ENCODE data around the gene RELN.
A peak's percentile ranks its signal among the peaks of the same experiment; 100 is the strongest.

Gene RELN

GRCh38 chr7:103764901-103765300 is 224.6 kb downstream of the RELN start:
- Histone ChIP-seq H4K8ac (ENCODE audit: low read depth, low read length) (no peak overlapping the region), H2BK12ac (ENCODE audit: low read length) (no peak overlapping the region), H3K9ac (ENCODE audit: low read length) (no peak overlapping the region), H3K18ac (ENCODE audit: low read length) (no peak overlapping the region), H3K23ac (ENCODE audit: low read length) (no peak overlapping the region), H3K9me3 (ENCODE audit: insufficient read depth, low read depth, low read length) (no peaks in the 10 kb centered on the region), H3K27ac (ENCODE audit: low read depth, low read length) (no peak overlapping the region), H3K27me3 (ENCODE audit: insufficient read depth, low read length) (no peaks in the 10 kb centered on the region), H3K4me3 (ENCODE audit: low read depth, low read length) (no peak overlapping the region), H2AFZ (ENCODE audit: insufficient read depth, low read length, poor library complexity) (no peak overlapping the region), H4K12ac (ENCODE audit: low read depth, low read length) (no peak overlapping the region), H2AK5ac (ENCODE audit: low read length) (no peak overlapping the region), H3K79me1 (ENCODE audit: low read length) (no peaks in the 10 kb centered on the region), H4K91ac (ENCODE audit: low read depth, low read length) (no peak overlapping the region), H3K4me2 (ENCODE audit: low read length) (no peak overlapping the region), H3K4me1 (ENCODE audit: control insufficient read depth in 1 of 2, insufficient read depth in 2 of 2, low read length in 2 of 2) (peaks cover 2 to 3% of the 10 kb centered on the region in 2 experiments), H3K79me2 (ENCODE audit: control insufficient read depth, insufficient read depth, low read length, poor library complexity) (no peaks in the 10 kb centered on the region), H3K4ac (ENCODE audit: low read depth, low read length) (no peak overlapping the region), H3K36me3 (ENCODE audit: control insufficient read depth in 1 of 2, insufficient read depth in 2 of 2, low read length in 2 of 2) (no peaks in the 10 kb centered on the region), H2BK5ac (ENCODE audit: low read depth, low read length, poor library complexity) (no peak overlapping the region), H2BK120ac (ENCODE audit: insufficient read depth, low read length, poor library complexity) (no peak overlapping the region), H3K14ac (ENCODE audit: low read length) (no peak overlapping the region)
- no CpG with 5 or more reads among the region's 8 CpGs for WGBS (ENCODE audit: extremely low coverage, insufficient coverage, insufficient read length)
- DNase-seq, result no peak

- no CpG with 5 or more reads among the region's 1 CpG for WGBS (ENCODE audit: extremely low coverage, insufficient coverage, insufficient read length)
- no peak overlapping the region for H3K18ac ChIP-seq (ENCODE audit: low read length)
- H3K4me3 ChIP-seq (ENCODE audit: low read depth, low read length), result no peak overlapping the region
- H4K8ac ChIP-seq (ENCODE audit: low read depth, low read length), result no peak overlapping the region
- no peak overlapping the region for H2AFZ ChIP-seq (ENCODE audit: insufficient read depth, low read length, poor library complexity)
- H4K12ac ChIP-seq (ENCODE audit: low read depth, low read length), result no peak overlapping the region
- peaks cover 2 to 3% of the 10 kb centered on the region in 2 experiments for H3K4me1 ChIP-seq (ENCODE audit: control insufficient read depth in 1 of 2, insufficient read depth in 2 of 2, low read length in 2 of 2)
- no peak overlapping the region for H3K27ac ChIP-seq (ENCODE audit: low read depth, low read length)
- no peak overlapping the region for H2BK5ac ChIP-seq (ENCODE audit: low read depth, low read length, poor library complexity)
- H3K4me2 ChIP-seq (ENCODE audit: low read length), result no peak overlapping the region
- no peak overlapping the region for H3K23ac ChIP-seq (ENCODE audit: low read length)
- H3K4ac ChIP-seq (ENCODE audit: low read depth, low read length), result no peak overlapping the region
- H3K14ac ChIP-seq (ENCODE audit: low read length), result no peak overlapping the region
- H3K79me1 ChIP-seq (ENCODE audit: low read length), result no peaks in the 10 kb centered on the region
- H2AK5ac ChIP-seq (ENCODE audit: low read length), result no peak overlapping the region
- H4K91ac ChIP-seq (ENCODE audit: low read depth, low read length), result no peak overlapping the region
- H3K27me3 ChIP-seq (ENCODE audit: insufficient read depth, low read length), result no peaks in the 10 kb centered on the region
- no peak overlapping the region for H2BK12ac ChIP-seq (ENCODE audit: low read length)
- H3K9ac ChIP-seq (ENCODE audit: low read length), result no peak overlapping the region
- no peaks in the 10 kb centered on the region for H3K79me2 ChIP-seq (ENCODE audit: control insufficient read depth, insufficient read depth, low read length, poor library complexity)
- DNase-seq, result no peak
- no peaks in the 10 kb centered on the region for H3K36me3 ChIP-seq (ENCODE audit: control insufficient read depth in 1 of 2, insufficient read depth in 2 of 2, low read length in 2 of 2)
- no peaks in the 10 kb centered on the region for H3K9me3 ChIP-seq (ENCODE audit: insufficient read depth, low read depth, low read length)
- H2BK120ac ChIP-seq (ENCODE audit: insufficient read depth, low read length, poor library complexity), result no peak overlapping the region
Observed at GRCh38 chr7:103762877-103763276, 226.6 kb downstream of the RELN start.

GRCh38 chr7:103762065-103762760 is 227.2 kb downstream of the RELN start:
- no CpG with 5 or more reads among the region's 3 CpGs for WGBS (ENCODE audit: extremely low coverage, insufficient coverage, insufficient read length)
- H3K4me3 ChIP-seq (ENCODE audit: low read depth, low read length), result no peak overlapping the region
- no peak overlapping the region for H3K4me2 ChIP-seq (ENCODE audit: low read length)
- no peak overlapping the region for H3K4ac ChIP-seq (ENCODE audit: low read depth, low read length)
- no peak overlapping the region for H4K8ac ChIP-seq (ENCODE audit: low read depth, low read length)
- peak overlapping the region; percentile 13 for H4K91ac ChIP-seq (ENCODE audit: low read depth, low read length)
- H3K79me1 ChIP-seq (ENCODE audit: low read length), result no peaks in the 10 kb centered on the region
- H4K12ac ChIP-seq (ENCODE audit: low read depth, low read length), result no peak overlapping the region
- H3K4me1 ChIP-seq (ENCODE audit: control insufficient read depth in 1 of 2, insufficient read depth in 2 of 2, low read length in 2 of 2), result peaks cover 2 to 3% of the 10 kb centered on the region in 2 experiments
- H3K9ac ChIP-seq (ENCODE audit: low read length), result no peak overlapping the region
- H2AFZ ChIP-seq (ENCODE audit: insufficient read depth, low read length, poor library complexity), result no peak overlapping the region
- H2BK5ac ChIP-seq (ENCODE audit: low read depth, low read length, poor library complexity), result no peak overlapping the region
- H3K79me2 ChIP-seq (ENCODE audit: control insufficient read depth, insufficient read depth, low read length, poor library complexity), result no peaks in the 10 kb centered on the region
- DNase-seq, result no peak
- no peak overlapping the region for H3K18ac ChIP-seq (ENCODE audit: low read length)
- H2BK120ac ChIP-seq (ENCODE audit: insufficient read depth, low read length, poor library complexity), result no peak overlapping the region
- H3K36me3 ChIP-seq (ENCODE audit: control insufficient read depth in 1 of 2, insufficient read depth in 2 of 2, low read length in 2 of 2), result no peaks in the 10 kb centered on the region
- no peak overlapping the region for H3K14ac ChIP-seq (ENCODE audit: low read length)
- H3K9me3 ChIP-seq (ENCODE audit: insufficient read depth, low read depth, low read length), result no peaks in the 10 kb centered on the region
- H3K23ac ChIP-seq (ENCODE audit: low read length), result no peak overlapping the region
- H3K27ac ChIP-seq (ENCODE audit: low read depth, low read length), result no peak overlapping the region
- peak overlapping the region; percentile 42 for H2BK12ac ChIP-seq (ENCODE audit: low read length)
- no peaks in the 10 kb centered on the region for H3K27me3 ChIP-seq (ENCODE audit: insufficient read depth, low read length)
- H2AK5ac ChIP-seq (ENCODE audit: low read length), result no peak overlapping the region

- Histone ChIP-seq H3K36me3 (ENCODE audit: control insufficient read depth in 1 of 2, insufficient read depth in 2 of 2, low read length in 2 of 2) (no peaks in the 10 kb centered on the region), H2BK12ac (ENCODE audit: low read length) (no peak overlapping the region), H4K91ac (ENCODE audit: low read depth, low read length) (no peak overlapping the region), H3K9me3 (ENCODE audit: insufficient read depth, low read depth, low read length) (no peaks in the 10 kb centered on the region), H2AFZ (ENCODE audit: insufficient read depth, low read length, poor library complexity) (no peak overlapping the region), H3K79me2 (ENCODE audit: control insufficient read depth, insufficient read depth, low read length, poor library complexity) (no peaks in the 10 kb centered on the region), H3K4ac (ENCODE audit: low read depth, low read length) (no peak overlapping the region), H3K27me3 (ENCODE audit: insufficient read depth, low read length) (no peaks in the 10 kb centered on the region), H2BK120ac (ENCODE audit: insufficient read depth, low read length, poor library complexity) (no peak overlapping the region), H4K8ac (ENCODE audit: low read depth, low read length) (no peak overlapping the region), H3K18ac (ENCODE audit: low read length) (no peak overlapping the region), H4K12ac (ENCODE audit: low read depth, low read length) (no peak overlapping the region), H3K27ac (ENCODE audit: low read depth, low read length) (no peak overlapping the region), H3K14ac (ENCODE audit: low read length) (no peak overlapping the region), H3K4me1 (ENCODE audit: control insufficient read depth in 1 of 2, insufficient read depth in 2 of 2, low read length in 2 of 2) (no peaks in the 10 kb centered on the region), H3K4me2 (ENCODE audit: low read length) (no peak overlapping the region), H3K79me1 (ENCODE audit: low read length) (no peaks in the 10 kb centered on the region), H2AK5ac (ENCODE audit: low read length) (no peak overlapping the region), H2BK5ac (ENCODE audit: low read depth, low read length, poor library complexity) (no peak overlapping the region), H3K4me3 (ENCODE audit: low read depth, low read length) (no peak overlapping the region), H3K23ac (ENCODE audit: low read length) (no peak overlapping the region), H3K9ac (ENCODE audit: low read length) (no peak overlapping the region)
- no peak for DNase-seq
- WGBS (ENCODE audit: extremely low coverage, insufficient coverage, insufficient read length), result no CpG with 5 or more reads among the region's 2 CpGs
Observed at GRCh38 chr7:103752995-103753394, 236.5 kb downstream of the RELN start.
